D721Med (cell line): Measurements from ENCODE around the gene PON2.

Source experiments
- DNase-seq: peaks from one replicate; pipeline ENCODE4 v3.0.0; 2011; ENCODE audit warnings: low spot score; ENCODE audit not compliant: insufficient read length
- FAIRE-seq: peaks from 2 replicates; lab custom pipeline; 2011; peaks lifted over from hg19 to GRCh38; lab: Jason Lieb, UNC
- CTCF ChIP-seq: IDR thresholded peaks from 2 replicates; pipeline ENCODE4 v1.5.1; 2012; ENCODE audit warnings: mild to moderate bottlenecking, control low read depth; ENCODE audit not compliant: insufficient read depth; ENCODE audit errors: missing control alignments

PON2 gene

DNA sequence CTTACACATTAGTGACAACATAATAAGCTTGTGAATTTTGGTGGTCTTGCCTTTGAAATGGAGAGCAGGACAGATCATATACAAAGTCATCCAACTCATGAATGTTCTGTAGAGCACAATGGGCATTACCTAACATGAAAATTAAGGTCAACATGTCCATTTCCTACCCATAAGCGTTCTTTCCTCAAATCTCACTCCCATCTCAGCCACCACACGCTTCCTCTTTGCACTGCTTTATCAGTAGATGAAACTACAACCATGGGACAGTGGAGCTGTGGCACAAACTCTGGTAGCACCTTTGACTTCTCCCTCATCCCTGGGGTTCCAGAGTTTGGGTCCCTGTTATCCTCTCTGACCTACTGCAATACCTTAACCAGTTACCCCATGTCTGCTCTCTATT is 2.2 kb downstream of the PON2 start:
- FAIRE-seq = no peak
- TF ChIP-seq CTCF = no peak
- no peak for DNase-seq

DNA sequence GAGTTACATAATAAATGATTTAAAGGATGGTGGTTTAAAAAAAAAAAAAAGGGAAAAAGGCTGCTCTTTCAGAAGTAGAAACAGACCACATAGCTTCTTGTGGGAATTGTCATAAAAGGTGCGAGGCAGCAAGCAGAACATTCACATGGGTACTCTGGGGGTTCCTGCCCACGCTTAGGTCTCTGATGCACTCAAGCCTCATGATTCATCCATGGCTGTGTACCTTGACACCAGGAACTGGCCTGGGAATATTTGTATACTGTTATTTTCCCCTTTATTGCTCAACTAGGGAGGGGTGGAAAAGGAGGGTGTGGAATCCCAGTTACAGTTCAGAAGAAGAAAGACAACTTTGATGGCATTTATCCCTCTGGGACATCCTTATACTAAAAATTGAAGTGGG is 4.0 kb downstream of the PON2 start:
- FAIRE-seq = no peak

GRCh38 chr7:95429241-95429990 is 5.4 kb downstream of the PON2 start:
- FAIRE-seq = no peak
- TF ChIP-seq CTCF = no peak

More for the DNA sequence above, 4.0 kb downstream of the PON2 start:
- TF ChIP-seq CTCF = no peak
- DNase-seq = no peak

DNA sequence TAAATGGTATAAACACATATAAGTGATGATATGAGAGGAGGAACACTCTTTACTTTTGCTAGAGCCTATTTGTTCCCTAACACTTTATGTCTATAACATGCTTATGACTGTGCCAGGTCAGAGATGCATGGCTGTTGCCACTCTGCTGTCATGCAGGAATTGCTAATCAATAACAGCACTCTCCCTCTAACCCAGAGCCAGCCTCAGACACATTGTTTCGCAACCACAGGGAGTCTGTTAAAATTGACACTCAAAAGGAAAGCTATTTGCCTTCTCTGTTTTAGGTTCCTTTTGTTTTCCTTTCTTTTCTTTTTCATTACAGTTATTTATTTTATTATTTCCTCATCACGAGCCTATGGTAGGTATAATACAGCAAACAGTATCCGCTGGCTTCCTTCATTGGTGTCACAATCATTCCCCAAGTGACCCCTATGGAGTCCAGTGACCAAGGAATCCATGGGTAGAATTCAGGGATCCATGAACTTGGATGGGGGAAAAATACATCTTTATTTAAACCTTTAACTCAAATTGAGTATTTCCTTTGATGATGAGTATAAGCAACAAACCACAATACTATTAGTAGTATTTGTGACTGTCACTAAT is 6.8 kb downstream of the PON2 start:
- no peak for DNase-seq
- no peak for TF ChIP-seq CTCF
- no peak for FAIRE-seq

More at GRCh38 chr7:95429241-95429990, 5.4 kb downstream of the PON2 start:
- no peak for DNase-seq

DNA sequence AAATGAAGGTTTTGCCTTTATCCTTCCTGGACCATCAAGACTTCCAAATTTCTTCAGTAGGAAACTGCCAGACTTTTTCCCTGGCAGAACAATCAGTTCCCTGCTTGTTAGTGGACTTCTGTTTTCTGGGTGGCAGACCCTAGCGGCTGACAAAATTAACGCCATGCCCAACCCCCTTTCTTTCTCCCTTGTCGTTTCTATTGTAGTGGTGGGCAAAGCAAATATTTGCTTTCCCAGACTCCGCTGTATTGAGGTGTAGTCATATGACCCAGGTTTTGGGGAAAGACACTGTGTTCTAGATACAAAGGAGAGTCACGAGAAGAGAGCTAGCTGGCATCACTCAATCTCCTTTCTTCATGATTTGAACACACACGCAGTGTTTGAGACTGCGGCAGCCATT is 7.7 kb downstream of the PON2 start:
- no peak for FAIRE-seq

GRCh38 chr7:95425694-95426093 is 9.1 kb downstream of the PON2 start:
- no peak for TF ChIP-seq CTCF
- DNase-seq (no peak), FAIRE-seq (no peak)

More for the DNA sequence above, 7.7 kb downstream of the PON2 start:
- no peak for TF ChIP-seq CTCF
- DNase-seq = no peak

- FAIRE-seq (no peak), DNase-seq (no peak)
- TF ChIP-seq CTCF = no peak
Observed at GRCh38 chr7:95424716-95425115, 10.1 kb downstream of the PON2 start.
